Kidney tubule cell (primary cell): ENCODE data around the gene BCORL1.

Experiments used
- DNase-seq: peaks from one replicate; pipeline ENCODE4 v3.0.0-alpha.2; 2018; ENCODE audit warnings: low spot score

BCORL1 gene

DNA sequence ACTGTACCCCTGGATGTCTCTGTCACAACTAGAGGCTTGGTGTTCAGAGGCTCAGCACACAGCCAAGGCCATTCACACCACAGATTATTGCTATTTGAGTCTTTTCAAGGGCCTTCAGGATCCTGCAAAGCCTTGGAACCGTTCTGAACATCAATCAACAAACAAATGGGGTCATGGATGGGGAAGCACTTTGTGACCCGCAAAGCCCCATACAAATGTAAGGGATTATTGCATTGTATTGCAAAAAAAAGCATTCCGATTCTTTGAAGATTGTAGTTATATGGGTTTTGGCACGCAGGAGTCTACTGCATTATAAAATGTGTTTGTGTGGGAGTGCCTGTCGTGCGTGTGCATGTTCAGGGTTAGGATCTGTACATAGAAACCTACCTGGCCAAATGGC lies 17.3 kb upstream of the BCORL1 start:
- no peak for DNase-seq

DNA sequence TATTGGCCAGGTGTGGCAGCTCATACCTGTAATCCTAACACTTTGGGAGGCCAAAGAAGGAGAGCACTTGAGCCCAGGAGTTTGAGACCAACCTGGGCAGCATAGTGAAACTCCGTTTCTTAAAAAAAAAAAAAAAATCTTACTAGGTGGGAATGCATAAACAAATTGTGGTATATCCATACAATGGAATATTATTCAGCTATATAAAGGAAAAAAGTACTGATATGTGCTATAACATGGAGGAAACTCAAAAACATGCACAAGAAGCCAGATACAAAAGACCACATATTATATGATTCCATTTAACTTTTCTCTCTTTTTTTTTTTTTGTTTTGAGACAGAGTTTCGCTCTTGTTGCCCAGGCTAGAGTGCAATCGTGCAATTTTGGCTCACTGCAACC lies 13.5 kb upstream of the BCORL1 start:
- DNase-seq = no peak

- no peak for DNase-seq
Observed at GRCh38 chrX:129976441-129976840, 6.0 kb upstream of the BCORL1 start.

GRCh38 chrX:129979207-129979920 lies 3.1 kb upstream of the BCORL1 start:
- no peak for DNase-seq

DNA sequence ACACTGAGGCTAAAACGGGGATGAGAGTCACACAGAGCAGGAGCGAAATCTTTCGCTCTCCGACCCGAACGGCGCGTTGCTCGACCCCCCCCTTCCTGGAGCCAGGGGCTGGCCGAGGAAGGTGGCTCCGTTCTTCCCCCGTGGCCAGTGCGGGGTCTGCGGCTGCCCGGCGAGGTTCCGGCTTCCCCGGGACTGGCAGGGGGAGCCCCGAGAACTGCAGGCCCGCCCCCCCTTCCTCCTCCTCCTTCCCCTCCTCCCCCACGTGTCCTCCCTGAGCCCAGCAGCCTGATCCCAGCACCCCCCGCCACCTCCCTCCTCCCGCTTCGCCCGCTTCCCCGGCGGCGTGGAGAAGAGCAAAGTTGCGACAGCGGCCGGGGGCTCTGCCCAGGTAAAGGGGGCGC lies 2.4 kb upstream of the BCORL1 start:
- no peak for DNase-seq

DNA sequence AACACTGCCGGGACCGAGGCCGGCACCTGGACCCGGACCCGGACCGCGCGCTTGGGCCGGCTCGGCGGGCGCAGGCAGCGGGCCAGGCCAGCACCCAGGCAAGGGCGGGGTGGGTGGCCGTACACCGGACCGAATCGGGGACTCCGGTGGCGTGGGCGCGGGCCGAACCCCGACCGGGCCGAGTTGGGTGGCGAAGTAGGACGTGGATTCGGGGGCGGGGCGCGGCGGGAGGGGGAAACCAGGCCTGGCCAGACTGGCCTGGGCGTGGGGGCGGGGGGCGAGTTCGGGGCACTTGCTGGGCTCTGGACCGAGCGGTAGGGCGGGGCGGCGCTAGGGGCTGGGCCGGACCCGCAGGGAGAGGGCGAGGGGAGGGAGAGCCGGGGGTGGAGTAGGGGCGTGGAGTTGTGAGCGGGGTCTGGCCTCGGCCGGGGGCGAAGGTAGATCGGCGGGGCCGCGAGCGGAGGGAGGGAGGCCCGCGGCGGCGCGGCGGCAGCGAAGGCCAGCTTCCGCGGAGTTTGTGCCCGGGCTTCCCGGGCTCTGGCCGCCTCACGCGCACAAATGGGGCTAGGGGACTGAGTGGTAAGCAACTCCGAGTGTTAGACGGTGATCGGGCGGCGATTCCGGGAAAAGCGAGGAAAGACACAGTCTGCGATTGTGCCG lies 1.8 kb upstream of the BCORL1 start:
- no peak for DNase-seq

- no peak for DNase-seq
Observed at GRCh38 chrX:129981200-129981553, 1.3 kb upstream of the BCORL1 start.

- DNase-seq = no peak
Observed at GRCh38 chrX:129981752-129982299, 609 bp upstream of the BCORL1 start.

GRCh38 chrX:129983575-129984110 lies 1.2 kb downstream of the BCORL1 start:
- DNase-seq = no peak

DNA sequence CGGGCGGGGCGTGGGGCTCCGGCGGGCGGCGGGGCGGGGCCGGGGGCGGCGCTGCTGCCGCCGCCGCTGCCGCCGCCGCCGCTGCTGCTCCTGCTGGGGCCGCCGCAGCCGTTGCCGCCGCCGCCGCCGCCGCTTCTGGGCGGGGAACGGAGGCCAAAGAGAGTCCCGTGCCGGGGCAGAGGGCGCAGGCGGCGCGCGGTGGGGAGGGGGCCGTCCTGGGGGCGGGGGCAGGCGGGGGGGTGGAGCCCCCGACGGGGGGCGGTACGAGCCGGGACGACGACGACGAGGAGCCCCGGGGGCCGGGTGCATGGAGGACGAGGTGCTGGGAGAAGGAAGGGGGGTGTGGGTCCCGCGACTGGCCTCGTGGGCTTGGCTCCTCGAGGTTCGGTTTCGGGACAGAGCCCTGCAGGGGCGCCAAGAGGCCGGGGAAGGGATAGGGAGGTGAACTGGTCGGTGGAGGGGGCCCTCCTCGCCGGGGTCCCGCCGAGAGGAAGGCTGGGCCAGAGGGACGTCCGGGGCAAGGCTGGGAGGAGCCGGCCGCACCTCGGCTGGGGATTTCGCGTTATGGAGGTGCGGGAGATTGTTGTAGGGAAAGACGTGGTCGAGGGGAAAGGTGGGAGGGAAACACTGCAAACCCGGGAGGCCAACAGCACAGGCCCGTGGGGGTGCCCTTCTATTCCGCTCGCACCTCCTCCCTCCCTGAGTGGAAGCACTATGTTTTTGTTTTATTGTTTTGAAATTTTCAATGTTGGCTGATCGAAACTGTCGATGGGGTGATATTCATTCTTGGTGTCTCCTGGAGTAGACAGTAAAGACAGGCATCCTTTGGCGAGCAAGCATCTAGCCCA lies 1.9 kb downstream of the BCORL1 start:
- DNase-seq = peak; percentile 26

DNA sequence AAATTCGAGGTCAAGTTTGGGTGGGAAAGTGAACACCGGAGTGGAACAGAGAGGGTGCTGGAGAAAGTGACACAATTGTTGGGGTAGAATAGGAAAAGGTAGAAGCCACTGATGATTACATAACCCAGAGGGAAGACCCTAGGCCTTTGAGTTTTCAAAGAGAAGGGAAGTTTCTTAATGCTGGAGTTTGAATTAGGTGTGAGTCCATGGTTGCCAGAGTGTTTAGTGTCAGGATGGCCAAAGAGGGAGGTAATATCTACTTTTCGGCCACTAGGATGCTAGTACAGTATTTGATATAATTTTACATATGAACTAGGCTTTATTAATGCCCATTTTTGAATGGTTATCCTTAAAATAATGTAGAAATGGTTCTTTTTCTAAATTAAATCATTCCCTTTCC lies 5.4 kb downstream of the BCORL1 start:
- DNase-seq = no peak

DNA sequence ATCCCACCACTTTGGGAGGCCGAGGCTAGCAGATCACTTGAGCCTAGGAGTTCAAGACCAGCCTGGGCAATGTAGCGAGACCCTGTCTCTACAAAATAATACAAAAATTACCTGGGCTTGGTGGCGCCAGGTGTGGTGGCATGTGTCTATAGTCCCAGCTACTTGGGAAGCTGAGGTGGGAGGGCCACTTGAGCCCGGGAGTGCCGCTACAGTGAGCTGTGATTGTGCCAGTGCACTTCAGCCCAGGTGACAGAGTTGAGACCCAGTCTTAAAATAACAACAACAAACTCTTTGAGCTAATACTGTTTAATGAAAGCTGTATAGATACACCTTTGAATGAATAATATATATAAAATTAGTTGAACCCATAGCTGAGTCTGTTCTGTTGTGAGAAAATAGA lies 9.7 kb downstream of the BCORL1 start:
- DNase-seq = no peak

- DNase-seq = no peak
Observed at GRCh38 chrX:129996120-129996519, 13.7 kb downstream of the BCORL1 start.

DNA sequence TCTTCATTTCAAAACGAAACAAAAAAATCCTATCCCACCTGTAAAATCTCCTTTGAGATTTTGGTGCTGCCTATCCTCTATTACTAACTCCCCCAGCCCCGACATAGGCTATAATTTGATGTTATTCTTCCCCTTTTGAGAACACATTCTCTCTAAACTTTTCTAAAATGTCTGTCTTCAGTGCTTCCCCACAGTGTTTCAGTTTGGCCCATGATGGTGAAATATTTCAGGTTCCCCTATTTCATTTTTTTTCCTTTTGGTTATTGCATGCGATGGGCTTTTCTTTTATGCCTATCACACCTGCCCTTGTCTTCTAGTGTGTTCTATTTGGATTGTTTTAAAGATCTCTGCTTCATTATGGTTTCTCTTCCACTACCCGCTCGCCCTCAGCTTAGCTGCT lies 14.7 kb downstream of the BCORL1 start:
- DNase-seq = no peak

DNA sequence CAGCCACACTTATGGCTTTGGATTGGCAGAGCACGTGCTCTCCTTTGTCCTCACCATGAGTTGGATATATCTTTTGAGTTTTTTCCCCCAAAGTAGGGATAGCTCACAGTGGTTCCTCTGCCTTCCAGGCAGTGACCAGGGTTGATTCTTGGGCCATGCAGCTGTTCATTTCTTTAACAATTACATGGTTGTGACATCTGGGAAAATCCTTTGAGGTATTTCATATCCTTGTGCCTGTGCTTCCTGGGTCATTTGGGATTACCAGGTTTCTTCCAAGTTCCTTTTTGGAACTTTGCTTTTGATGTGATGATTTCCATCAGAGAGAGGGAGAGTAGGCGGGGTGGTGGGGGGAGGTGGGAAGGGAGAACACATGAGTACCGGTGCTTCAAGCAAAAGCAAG lies 15.6 kb downstream of the BCORL1 start:
- DNase-seq = no peak

GRCh38 chrX:130001893-130002292 lies 19.5 kb downstream of the BCORL1 start:
- no peak for DNase-seq

DNA sequence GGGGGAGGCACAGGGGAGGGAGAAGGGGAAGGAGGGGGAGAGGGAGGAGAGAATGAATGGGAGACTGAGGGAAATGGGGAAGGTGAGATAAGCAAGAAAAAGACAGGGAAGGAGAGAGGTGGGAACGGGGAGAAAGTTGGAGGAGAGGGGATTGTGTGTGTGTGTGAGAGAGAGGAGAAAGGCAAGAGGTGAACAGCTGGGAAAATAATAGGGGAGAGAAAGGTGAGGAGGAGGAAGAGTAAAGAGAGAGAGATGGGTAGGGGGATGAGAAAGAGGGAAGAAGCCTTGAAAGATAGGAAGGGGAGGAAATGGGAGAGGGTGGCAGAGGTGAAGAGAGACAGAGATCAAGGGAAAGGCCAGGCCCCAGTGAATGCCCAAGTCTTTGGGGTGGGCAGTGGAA lies 20.1 kb downstream of the BCORL1 start:
- DNase-seq = no peak

DNA sequence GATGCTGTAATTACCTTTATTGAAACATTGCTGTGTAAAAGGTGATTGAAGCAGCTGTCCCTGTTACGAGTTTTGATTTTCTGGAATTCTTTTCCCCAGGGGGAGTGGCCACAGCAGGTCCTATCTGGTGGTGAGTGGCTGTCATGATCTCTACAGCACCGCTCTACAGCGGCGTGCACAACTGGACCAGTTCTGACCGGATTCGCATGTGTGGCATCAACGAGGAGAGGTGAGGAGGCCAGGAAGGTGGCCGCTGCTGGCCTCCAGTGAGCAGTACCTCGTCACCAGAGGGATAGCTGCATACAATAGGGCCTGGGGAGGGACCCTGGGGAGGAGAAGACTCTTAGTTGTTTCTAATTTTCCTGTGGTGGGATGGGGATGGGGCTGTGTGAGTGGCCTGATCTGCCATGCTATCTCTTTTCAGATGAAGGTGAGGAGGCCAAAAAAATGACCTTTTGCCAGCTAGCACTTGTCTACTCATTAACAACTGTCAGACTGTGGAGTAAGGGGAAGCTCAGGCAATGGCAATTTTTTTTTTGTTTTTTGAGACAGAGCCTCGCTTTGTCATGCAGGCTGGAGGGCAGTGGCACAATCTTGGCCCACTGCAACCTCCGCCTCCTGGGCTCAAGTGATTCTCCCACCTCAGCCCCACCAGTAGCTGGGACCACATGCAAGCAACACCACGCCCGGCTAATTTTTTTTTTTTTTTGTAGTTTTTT lies 22.8 kb downstream of the BCORL1 start:
- no peak for DNase-seq

GRCh38 chrX:130009658-130010223 lies 27.3 kb downstream of the BCORL1 start:
- no peak for DNase-seq

- DNase-seq = no peak
Observed at GRCh38 chrX:130012683-130013082, 30.2 kb downstream of the BCORL1 start.

GRCh38 chrX:130013661-130014060 lies 31.2 kb downstream of the BCORL1 start:
- DNase-seq = no peak

DNA sequence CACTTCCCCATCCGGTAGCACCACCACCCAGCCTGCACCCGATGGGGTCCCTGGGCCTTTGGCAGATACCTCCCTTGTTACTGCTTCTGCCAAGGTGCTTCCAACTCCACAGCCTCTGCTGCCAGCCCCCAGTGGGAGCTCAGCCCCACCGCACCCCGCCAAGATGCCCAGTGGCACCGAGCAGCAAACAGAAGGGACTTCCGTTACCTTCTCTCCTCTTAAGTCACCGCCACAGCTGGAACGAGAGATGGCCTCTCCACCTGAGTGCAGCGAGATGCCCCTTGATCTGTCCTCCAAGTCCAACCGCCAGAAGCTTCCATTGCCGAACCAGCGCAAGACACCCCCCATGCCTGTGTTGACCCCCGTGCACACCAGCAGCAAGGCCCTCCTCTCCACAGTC lies 31.9 kb downstream of the BCORL1 start:
- DNase-seq = no peak
